ENCODE results near the gene PADI1.

The PADI1 gene

DNA sequence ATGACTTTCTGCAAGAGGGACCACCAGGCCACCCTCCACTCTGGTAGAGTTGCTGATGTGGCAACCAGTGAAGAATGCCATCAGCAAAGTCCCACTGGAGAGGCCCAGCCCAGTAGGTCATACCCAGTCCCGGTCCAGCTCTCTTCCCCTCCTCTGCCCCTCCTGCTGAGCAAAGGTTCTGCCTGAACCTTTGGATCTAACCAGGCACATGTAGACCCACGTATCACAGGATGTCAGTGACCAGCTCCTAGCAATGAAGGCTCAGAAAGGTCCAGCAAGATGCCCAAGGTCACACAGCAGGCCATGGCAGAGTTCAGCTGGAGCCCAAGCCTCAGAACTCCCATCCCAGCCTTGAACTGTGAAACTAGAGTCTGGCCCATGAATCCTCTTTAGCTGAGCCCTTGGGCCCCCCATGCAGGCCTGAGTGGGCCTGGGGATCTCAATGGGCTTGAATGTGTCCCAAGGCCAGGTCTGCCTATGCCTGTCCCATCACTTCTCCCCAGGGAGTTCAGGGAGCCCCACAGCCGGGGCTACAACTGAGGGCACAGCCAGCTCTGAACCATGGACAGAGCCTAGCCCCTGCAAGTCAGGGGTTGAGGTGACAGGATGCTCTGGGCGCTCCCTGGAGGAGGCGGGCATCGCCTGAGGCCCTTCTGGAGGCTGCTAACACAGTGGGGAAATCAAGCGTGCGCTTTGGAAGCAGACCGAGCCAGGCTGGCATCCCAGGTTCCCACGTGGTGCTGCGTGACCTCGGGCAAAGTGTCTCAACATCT lies 21.4 kb upstream of the PADI1 start:
- no peak for DNase-seq (ENCODE audit: low read depth in 2 of 2)

DNA sequence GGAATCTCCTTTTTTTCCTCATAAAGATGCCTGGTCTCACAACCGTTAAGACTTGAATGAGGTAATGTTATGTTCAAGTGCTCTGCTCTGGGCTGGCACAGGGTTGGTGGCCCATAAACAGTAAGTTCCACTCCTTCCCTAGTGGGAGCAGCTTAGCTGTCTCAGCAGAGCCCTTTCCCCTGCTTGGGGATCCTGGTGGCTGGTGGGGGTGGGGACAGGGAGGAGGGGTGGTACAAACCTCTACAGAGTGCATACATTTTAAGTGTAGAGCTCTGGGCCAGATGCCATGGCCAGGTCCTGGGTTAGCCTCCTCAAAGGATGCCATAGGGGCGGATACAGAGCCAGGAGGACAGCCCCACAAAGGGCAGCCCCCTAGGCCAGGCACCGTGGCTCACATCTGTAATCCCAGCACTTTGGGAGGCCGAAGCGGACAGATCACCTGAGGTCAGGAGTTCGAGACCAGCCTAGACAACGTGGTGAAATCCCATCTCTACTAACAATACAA lies 20.7 kb upstream of the PADI1 start:
- no peak for DNase-seq (ENCODE audit: low read depth in 2 of 2)

- DNase-seq (ENCODE audit: low read depth in 2 of 2) = no peak
Measured at GRCh38 chr1:17184822-17185484, 20.0 kb upstream of the PADI1 start.

GRCh38 chr1:17185485-17185860 lies 19.5 kb upstream of the PADI1 start:
- no peak for DNase-seq (ENCODE audit: low read depth in 2 of 2)

GRCh38 chr1:17186216-17186909 lies 18.6 kb upstream of the PADI1 start:
- DNase-seq (ENCODE audit: low read depth in 2 of 2) = no peak

- no peak for DNase-seq (ENCODE audit: low read depth in 2 of 2)
Measured at GRCh38 chr1:17187051-17187450, 17.9 kb upstream of the PADI1 start.

DNA sequence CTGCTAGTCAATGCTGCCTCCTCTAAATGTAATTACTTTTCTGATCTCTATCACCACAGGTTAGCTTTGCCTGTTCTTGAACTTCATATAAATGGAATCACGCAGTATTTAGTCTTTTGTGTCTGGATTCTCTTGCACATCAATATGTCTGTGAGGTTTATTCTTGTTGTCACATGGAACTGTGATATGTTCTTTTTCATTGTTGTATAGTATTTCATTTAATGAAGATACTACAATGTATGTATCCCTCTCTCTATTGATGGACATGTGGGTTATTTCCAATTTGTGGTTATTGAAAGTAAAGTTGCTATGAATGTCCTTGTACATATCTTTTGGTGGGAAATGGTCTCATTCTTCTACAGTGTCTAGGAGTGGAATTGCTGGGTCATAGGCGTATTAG lies 16.7 kb upstream of the PADI1 start:
- DNase-seq (ENCODE audit: low read depth in 2 of 2) = no peak

DNA sequence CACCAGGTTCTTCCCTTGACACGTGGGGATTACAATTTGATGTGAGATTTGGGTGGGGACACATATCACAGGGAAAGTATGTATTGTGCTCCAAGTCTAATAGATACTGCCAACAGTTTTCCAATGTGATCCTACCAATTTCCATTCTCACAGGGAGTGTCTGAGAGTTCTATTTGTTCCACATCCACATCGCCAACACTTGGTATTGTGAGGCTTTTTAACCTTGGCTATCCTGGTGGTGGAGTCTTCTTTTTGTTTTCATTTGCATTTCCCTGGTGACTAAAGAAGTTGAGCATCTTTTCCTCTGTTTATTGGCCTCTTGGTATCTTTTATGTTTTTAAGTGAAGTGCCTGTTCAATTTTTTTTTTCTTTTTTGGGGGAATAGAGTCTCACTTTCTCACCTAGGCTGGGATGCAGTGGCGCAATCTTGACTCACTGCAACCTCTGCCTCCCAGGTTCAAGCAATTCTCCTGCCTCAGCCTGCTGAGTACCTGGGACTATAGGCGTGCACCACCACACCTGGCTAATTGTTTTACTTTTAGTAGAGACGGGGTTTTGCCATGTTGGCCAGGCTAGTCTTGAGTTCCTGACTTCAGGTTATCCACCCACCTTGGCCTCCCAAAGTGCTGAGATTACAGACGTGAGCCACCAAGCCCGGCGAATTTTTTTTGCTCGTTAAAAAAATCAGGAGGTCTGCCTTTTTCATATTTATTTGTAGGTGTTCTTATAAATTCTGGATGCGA lies 15.9 kb upstream of the PADI1 start:
- DNase-seq (ENCODE audit: low read depth in 2 of 2) = no peak

DNA sequence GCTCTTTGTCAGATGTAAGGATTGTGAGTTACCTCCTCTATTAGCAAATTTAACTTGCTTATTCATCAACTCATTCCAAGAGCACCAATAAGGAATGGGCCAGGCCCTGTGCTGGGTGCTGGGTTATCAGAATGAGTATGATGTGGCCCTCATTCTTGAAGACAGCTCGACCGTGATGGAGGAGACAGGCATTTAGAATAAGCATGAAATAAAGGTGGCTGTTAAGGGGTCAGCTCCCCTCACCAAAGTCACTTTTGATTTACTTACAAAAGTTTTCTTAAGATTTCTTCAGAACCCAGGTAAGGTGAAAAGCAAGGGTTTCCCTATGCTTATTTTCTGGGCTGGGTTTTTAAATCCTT lies 15.3 kb upstream of the PADI1 start:
- no peak for DNase-seq (ENCODE audit: low read depth in 2 of 2)

DNA sequence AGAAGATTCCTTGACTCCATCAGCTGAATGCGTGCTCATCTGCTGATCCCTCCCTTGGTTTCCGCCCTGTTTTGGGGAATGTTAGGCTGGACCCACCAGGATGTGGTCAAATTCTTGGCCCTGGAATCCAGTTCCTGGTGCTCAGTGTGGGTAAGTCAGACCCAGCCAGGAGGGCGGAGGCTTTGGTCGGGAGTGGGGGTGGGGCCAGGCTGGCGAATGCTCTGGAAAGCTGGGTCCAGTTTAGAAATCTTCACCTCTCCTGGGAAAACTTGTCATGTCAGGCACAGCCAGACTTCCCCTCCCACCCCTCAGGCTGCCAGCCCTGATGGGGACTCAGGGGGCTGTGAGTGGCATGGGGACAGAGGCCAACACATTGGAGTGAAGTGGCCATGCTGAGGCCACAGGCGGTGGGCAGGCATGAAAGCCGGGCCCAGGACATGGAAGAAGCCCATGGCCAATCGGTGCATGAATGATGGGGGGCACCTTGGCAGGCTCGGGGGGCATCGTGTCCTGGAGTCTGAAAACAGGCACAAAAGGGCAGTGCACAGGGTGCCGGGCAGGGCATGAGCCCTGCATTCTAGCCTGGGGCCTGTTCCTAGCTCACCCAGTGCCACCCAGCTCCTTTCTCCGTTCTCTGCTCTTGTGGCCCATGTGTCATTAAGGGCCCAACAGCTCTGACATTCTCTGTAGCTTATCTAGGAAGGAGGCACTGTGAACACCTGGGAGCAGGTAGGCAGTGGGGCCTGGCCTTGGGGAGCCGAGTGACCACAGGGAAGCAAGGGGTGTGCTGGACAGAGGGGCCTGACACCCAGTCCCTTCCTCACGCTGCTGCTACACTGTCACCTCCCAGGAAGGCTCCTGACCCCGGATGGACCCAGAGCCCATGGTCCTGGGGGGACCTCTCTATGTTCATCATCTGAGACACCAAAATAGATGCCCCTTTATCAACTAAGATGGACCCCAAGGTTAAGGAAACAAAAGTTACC lies 14.6 kb upstream of the PADI1 start:
- DNase-seq (ENCODE audit: low read depth in 2 of 2) = no peak

GRCh38 chr1:17191990-17192242 lies 13.0 kb upstream of the PADI1 start:
- no peak for DNase-seq (ENCODE audit: low read depth in 2 of 2)

- no peak for DNase-seq (ENCODE audit: low read depth in 2 of 2)
Measured at GRCh38 chr1:17192394-17193221, 12.3 kb upstream of the PADI1 start.

GRCh38 chr1:17193222-17194132 lies 11.5 kb upstream of the PADI1 start:
- DNase-seq (ENCODE audit: low read depth in 2 of 2) = no peak

DNA sequence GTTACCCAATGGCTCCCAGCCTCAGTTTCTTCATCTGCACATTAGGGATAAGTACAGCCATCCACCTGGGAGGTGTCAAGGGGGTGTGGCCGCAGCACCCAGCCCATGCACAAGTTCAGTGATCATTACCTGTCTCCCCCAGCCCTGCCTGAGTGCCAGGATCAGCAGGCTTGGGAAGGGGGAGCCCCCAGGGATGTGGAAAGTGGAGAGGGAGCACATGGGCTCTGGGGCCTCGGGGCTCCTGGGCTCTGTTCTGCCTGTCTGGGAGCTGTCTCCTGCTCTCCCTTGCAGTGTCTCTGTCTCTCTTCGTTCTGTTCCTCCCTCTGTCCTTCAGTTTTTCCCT lies 10.8 kb upstream of the PADI1 start:
- DNase-seq (ENCODE audit: low read depth in 2 of 2) = no peak

DNA sequence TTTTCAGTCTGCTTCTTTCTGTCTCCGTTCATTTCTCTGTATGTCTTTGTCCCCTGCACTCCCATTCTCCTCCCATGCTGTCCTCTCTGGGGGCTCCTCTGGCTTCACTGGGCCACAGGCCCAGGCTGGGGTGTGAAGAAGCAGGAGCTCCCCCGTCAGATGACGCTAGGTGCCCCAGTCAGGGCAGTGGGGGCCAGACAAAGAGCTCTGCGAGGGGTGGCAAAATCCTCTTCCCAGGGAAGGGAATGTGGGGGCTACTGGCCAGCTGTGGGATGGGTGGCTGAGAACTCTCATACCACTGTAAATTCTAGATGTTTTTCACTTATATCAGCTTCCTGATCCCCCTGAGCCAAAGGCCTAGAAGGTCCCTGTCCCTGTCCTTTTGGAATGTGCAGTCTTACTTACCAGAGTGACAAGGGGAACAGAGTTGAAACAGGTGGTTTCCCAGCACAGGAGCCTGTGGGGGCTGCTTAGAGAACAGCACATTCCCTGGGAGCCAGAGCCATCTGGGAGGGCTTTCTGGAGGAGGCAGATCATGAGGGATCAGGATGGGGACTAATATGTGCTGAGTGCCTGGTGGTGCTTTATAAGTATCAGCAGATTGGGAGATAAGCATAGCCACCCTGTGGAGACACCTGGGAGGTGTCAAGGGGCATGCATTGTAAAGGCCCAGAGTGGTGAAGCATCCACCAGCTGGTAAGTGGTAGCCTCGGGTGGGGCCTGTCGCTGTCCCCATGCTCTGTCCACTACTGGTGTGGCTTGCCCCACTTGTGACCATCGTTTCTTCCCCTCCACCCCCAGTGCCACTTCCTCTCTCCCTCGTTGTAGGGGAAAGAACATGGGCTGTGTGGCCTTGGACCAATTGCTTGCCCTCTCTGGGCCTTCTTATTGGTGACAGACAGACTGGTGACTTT lies 10.1 kb upstream of the PADI1 start:
- no peak for DNase-seq (ENCODE audit: low read depth in 2 of 2)

DNA sequence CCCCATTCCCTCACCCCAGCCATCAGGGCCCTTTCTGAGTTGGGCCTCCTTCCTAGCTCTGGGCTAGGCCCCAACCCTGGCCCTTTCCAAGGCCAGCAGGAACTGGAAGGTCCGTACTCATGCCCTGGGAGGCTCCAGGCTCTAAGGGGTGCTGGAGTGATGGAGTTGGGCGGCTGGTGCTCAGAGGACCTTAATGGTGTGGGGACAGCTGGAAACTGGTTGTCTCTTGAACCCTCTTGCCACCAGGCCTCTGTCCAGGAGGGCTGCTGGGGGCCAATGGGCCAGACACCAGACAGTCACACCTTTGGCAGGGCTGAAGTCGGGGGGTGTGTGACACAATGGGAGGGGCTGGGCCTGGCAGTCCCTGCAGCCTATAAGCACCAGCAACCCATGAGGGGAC lies 9.2 kb upstream of the PADI1 start:
- no peak for DNase-seq (ENCODE audit: low read depth in 2 of 2)

DNA sequence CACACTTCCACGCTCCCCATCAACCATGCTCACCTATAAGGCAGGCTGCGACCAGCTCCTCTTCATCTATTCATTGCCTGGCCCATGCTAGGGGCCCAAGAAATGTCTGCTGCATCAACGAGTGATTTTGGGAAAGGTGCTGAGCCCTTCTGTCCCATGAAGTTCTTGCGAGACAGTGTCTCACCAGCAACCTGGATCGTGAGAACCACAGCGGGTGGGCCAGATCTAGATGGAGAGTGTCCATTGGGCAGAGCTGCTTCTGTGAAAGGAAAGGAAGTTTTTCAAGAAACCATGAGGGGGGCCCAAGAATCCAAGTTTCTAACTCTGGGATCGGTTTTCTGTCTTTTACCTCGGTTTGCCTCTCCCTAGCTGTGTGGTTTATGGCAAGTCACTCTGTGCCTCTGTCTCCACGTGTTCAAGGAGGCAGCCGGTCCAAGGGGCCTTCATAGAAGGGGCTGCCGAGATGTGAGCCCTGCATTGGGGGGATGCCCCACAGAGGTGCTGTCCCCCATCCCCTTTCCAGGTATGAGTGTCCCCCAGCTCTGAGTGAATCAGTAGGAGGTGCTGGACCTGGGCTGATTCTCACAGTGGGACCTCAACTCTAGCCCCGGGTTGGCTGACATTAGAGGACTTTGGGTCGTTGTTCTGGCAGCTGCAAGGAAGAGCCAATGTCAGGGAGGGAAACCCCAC lies 8.3 kb upstream of the PADI1 start:
- DNase-seq (ENCODE audit: low read depth in 2 of 2) = no peak

GRCh38 chr1:17197696-17198095 lies 7.2 kb upstream of the PADI1 start:
- DNase-seq (ENCODE audit: low read depth in 2 of 2) = no peak
